ENCODE measurements around the gene MAP3K3.

- no peak for TF ChIP-seq ZNF223 (tag by site-specific recombination; IDR thresholded peaks at IDR 0.05)
- TF ChIP-seq KLF9 (tag by site-specific recombination; IDR thresholded peaks at IDR 0.05; ENCODE audit: low read depth) = no peak
- no peak for TF ChIP-seq CTCF (tag by site-specific recombination; IDR thresholded peaks at IDR 0.05)
These were observed 57.0 kb downstream of the MAP3K3 start for GRCh38 chr17:63679214-63679613.

Data from HEK293 (cell line).